HG02759 (cell line): ENCODE results near the gene ATXN1.

Experiments used
- ATAC-seq: cut with Tn5 transposase; IDR thresholded peaks from one replicate; pipeline ENCODE4 v1.9.1; 2021; ENCODE audit warnings: mild to moderate bottlenecking, moderate library complexity; ENCODE audit not compliant: unreplicated experiment

ATXN1 gene

GRCh38 chr6:16488813-16489212, 272.4 kb downstream of the ATXN1 start:
- ATAC-seq, result no peak

DNA sequence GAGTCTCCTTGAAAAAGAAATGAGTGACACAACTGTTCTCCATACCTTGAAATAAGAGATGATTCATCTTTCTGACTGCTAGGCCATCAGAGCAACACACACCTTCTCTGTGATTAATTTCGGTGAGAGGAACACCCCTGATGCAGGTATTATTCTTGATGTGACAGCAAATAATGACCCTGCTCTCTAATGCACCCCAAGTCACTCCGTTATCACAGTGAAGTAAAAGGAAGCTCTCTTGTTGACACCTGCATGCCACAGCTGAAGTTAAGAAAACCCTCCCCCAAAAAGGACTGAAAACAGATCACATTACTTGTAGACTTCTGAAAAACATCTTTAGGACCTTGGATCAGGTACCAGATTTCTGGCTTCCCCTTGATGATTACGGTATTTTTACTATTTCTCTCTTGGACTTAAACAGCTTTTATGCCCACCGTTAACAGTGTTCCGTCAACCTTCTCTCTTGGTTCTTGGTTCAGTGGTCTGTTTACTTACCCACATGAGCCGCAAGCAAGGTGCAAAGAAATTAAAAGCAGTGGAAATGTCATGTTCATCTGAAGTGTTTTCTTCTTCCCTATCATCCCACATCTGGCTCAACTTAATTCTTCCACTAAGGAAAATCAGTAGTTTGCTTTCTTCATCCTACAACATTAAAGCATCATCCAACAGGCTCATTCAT, 273.1 kb downstream of the ATXN1 start:
- ATAC-seq, result no peak

GRCh38 chr6:16486661-16487060, 274.6 kb downstream of the ATXN1 start:
- no peak for ATAC-seq

DNA sequence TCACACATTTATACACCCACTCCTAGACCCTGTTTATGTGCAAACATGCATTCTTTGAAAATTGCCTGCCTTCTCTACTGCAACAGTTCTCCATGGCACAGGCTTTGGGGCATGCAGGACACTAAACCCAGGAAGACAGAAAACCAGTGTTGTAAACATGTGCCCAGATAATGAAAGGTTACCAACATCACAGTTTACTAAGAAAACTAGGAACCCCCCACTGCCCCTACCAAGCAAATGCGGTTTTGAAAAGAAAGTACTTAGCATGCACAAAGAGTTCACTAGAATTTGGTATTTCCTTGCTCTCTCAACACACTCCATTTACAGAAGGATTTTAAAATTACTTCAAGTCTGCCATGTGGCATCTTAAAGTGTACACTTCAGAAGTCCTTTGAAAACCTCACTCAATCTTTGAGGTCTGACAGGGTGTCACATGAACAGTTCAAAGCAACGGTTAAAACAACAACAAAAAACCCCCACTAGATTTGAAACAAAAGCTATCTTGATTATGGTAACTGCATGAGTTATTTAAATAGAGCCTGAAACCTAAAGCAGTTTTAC, 277.9 kb downstream of the ATXN1 start:
- peak; percentile 62 for ATAC-seq

DNA sequence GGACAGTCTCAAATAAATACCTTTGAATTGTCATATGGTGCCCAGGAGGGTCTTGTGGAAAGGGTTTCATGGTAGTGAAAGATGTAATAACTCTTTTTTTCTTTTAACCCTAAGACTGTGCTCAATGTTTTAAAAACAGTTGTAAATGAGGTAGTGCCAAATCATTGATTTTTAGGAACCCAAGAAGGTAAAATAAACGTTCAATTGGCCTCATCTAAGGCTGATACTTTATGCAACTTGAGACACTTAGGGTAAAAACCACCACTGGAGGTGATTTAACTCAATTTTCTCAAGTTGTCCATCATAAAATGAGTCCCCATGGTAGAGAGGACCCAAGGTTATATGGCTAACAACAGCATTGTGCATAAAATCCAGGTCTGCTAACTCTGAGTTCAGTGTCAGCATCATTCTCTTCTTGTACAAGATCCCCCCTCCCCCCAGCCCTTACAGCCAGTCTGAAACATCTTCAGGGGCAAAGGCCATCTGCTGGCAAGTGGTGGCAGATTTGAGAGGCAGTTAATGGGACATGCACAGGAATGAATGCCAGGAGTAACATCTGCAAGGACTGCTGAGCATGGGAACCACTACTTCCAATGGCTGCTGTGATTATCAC, 278.5 kb downstream of the ATXN1 start:
- no peak for ATAC-seq

GRCh38 chr6:16481697-16482399, 279.4 kb downstream of the ATXN1 start:
- ATAC-seq, result peak; percentile 39

DNA sequence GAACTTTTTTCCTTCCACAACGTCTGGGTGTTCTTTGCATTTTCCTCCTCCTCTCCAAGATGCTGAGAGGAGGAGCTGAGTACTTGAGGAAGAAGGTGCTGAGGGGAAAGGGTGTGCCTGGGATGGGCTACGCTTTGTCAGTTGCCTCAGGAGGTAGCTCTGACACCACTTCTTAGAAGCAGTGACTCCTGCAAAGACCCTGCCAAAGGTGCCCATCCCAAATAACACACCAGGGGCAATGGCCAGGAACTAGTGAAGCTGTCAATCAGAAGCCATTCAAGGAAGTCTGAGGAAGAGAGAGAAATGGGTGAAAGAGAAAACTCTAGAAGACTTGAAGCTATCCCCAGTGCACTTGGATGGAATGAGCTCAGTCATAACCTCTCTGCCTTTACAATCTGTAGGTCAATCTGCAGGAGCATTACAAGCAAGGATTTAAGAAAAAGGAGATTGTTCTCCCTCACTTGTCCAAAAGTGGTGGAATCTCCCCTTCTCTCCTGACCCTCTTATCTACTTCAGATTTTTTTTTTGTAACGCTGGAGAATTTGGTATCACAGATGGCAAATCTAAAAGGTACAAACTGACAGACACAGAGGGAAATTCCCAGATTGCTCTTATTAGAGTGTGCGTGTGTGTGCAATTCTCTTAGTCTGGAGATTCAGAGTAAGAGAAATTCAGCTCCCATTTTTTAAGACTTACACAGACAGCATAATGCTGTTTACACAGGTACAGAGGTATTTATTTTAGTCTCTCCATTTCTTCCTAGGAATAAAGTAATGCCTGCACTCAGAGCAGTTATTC, 280.3 kb downstream of the ATXN1 start:
- ATAC-seq, result no peak

- no peak for ATAC-seq
Observed at GRCh38 chr6:16477367-16478149, 283.7 kb downstream of the ATXN1 start.

- ATAC-seq, result no peak
Observed at GRCh38 chr6:16476861-16477260, 284.4 kb downstream of the ATXN1 start.

DNA sequence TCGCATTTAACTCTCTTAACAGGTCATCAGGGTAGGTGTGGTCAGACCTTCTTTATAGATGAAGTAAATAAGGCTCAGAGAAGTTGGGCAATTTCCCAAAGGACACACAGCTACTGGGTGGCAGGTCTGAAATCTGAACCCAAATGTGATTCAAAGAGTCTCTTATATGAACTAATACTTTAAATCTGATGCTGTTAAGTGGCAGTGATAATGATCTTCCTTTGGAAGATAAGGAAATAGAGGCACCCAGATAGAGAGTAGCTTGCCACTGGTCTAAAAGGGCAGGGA, 285.8 kb downstream of the ATXN1 start:
- ATAC-seq, result no peak

DNA sequence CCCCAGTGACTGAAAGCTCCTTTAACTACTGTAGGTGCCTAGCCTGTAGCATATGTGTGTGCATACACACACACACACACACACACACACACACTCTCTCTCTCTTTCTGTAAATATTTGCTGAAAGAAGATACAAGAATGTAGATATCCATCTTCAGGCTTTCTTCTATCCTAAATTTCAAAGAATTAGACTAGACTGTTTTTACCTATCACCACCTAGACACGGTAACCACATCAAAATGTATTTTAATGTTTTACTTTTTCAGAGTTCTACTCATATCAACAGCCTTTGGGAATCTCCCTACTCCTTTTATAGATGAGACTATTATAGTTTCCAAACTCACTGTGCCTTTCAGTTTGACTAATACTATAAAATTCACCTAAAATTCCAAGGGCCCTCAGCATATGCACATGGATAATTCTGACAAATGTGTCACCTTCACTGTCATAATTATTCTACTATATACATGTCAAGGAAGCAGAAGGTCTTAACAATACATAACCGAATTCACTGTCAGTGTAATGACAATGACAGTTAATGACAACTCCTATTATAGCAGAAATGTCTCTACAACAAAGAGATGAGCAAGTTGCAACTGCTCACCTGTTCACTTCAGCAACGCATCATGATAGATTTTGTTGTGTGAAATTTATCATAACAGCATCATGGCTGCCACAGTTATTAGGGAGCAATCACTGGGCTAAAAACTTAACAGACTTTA, 286.3 kb downstream of the ATXN1 start:
- peak; percentile 22 for ATAC-seq

DNA sequence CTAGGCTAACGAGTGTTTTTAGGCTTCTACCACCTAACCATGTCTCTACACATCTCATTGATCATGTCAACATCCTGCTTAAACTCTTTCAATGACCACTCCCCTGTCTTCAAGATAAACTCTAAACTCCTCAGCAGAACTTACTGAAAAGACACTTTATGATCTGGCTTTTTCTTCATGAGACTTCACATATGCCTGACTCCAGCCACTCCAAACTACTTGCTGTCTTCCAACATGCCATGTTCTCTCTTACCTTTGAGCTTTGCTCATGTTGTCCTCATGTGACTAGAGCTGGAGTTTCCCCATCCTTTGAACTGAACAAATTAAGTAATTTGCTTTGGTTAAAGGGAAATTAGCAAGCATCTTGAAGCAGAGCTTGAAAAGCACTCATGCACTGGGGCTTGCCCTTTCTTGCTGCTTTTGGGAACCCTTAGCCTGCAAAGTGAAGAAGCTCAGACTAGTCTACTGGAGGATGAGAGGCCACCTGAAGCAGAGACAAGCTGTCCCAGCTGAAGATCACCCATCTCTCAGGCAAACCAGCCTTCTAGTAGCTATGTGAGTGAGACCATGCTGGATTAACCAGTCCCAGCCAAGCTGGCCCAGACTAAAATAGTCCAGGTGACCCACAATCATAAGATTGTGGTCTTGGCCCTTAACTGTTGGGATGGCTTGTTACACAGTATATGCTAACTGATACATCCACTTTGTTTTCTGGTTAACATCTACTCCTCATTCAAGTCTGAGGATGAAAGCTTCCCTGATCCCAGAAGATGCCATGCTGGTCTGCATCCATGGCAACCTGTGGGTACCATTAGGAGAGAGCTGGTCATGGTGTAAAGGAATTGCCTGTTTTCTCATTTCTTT, 287.1 kb downstream of the ATXN1 start:
- ATAC-seq, result no peak

DNA sequence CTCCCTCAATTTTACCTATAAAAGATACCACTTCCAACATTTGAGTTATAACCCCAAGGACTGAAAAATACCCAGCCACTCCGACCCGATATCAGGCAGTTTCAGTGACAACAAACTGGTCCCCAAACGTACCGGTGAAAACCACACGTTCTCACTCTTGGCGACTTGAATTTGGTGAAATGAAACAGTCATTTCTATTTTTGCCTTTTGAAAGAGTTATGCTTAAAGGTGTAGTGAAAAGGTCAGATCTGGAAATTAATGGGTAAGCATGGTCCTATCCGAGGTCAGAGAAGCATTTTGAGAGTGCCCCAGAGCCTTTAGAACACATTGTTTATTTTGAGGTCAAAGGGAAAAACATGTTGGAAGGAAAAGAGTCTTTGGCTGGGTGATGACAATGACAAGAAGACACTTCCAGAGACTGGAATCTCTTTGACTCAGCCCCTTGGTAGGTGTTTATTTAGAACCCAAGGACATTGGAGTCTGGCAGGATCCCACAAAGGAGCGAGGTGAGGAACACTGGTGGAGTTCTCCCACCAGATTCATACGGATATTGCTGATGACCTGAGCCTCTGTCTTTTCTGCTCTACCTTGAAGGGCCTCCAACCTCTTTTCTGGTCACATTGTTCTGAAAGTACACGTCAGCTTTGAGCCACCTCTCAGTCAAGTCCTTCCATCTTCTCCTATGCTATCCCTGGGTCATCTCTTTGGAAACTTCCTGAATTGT, 287.9 kb downstream of the ATXN1 start:
- peak; percentile 44 for ATAC-seq

GRCh38 chr6:16472349-16473069, 288.8 kb downstream of the ATXN1 start:
- ATAC-seq, result no peak

DNA sequence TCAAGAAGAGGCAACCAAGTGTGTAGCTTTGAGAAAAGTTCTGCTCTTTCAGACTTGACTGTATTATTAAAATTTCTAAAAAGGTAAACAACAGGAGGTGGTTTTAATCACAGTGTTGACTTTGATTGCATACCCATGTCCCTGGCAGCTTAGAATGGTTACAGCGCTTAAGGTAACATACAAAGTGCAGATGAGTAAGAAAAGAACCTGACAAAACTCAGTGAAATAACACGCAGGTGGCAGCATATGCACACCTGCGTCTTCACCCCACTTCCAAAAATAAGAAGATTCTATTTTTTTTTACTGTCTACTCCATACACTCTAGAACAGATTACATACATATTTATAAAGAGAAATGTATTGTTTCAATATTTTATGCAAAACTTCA, 289.4 kb downstream of the ATXN1 start:
- ATAC-seq, result peak; percentile 5

DNA sequence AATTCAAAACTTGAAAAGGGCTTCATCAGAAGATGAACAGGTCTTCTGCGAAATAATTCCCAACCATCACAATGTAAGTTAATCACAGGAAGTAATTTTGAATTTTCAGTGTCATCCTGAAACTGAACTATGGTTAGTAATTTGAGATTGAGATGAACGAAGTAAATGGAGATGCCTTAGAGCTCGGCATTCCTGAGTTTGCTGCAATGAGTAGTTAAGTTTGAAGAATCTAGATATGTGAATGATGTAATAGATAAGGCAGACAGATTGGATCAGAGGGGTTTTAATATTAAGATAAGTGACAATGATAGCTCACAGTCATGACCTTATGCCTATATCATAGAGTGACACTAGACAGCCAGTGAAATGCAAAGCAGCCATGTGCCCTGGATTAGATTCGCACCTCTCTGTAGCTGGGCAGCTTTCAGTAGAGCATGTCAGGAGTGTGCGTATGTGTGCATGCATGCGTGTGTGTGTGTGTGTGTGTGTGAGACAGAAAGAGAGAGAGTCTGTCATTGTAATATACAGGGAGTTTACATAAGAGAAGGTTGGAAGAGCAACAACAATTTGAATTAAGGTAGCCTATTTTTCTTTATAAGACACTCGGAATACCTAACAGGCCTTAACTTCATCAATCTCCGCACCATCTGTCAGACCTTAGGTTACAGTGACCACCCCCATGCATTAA, 289.9 kb downstream of the ATXN1 start:
- ATAC-seq, result peak; percentile 51
